A673 (cell line): Measurements from ENCODE around the gene ADH1A. TPM values are rescaled to one million over a fixed set of nuclear protein-coding genes. Genes with fewer than 3 reads are reported as not detected.

Source experiments
- BruUV-seq: library from RNA; stranded (reverse); fragments of 400-500 nt; replicated peaks from 2 replicates; lab custom pipeline; 2021; lab: Mats Ljungman, UMichigan
- CTCF ChIA-PET: fragments of 300-600 bp; sonication (Branson Sonifier 250); formaldehyde crosslinking; loops from one replicate; lab custom pipeline; 2022; ENCODE audit warnings: antibody characterized with exemption; lab: Charles Lee
- POLR2A ChIA-PET: fragments of 300-600 bp; sonication (Branson Sonifier 250); formaldehyde crosslinking; loops from one replicate; lab custom pipeline; 2022; ENCODE audit warnings: antibody characterized with exemption; ENCODE audit not compliant: low non-redundant PET; lab: Charles Lee
- DNase-seq: peaks from one replicate; pipeline ENCODE4 v3.0.0-alpha.2; 2015; ENCODE audit warnings: low spot score
- H3K27ac ChIP-seq: fragments of 200-600 bp; sonication (generic); 2 replicates; pipeline ENCODE4 v1.5.1; 2016; ENCODE audit warnings: mixed run types, low read depth, mild to moderate bottlenecking, mixed read lengths, antibody characterized with exemption, low read length; ENCODE audit not compliant: poor library complexity, severe bottlenecking
- H3K27me3 ChIP-seq: fragments of 200-600 bp; sonication (generic); replicated peaks from 2 replicates; pipeline ENCODE4 v1.6.1; 2017; ENCODE audit warnings: mixed run types, low read depth, mild to moderate bottlenecking, mixed read lengths, antibody characterized with exemption, low read length; ENCODE audit not compliant: insufficient read depth, poor library complexity
- H3K36me3 ChIP-seq: fragments of 200-600 bp; sonication (generic); 2 replicates; pipeline ENCODE4 v1.6.1; 2016; ENCODE audit warnings: mixed run types, mild to moderate bottlenecking, mixed read lengths, antibody characterized with exemption, low read length; ENCODE audit not compliant: insufficient read depth, poor library complexity, severe bottlenecking
- H3K4me1 ChIP-seq: fragments of 200-600 bp; sonication (generic); 2 replicates; pipeline ENCODE4 v1.6.1; 2017; ENCODE audit warnings: mixed run types, mild to moderate bottlenecking, mixed read lengths, antibody characterized with exemption, low read length; ENCODE audit not compliant: insufficient read depth, poor library complexity, severe bottlenecking
- H3K4me3 ChIP-seq: fragments of 200-600 bp; sonication (generic); 2 replicates; pipeline ENCODE4 v1.5.1; 2016; ENCODE audit warnings: low read depth, mixed run types, mild to moderate bottlenecking, mixed read lengths, low read length; ENCODE audit not compliant: poor library complexity, severe bottlenecking
- H3K9me3 ChIP-seq: fragments of 200-600 bp; sonication (generic); 2 replicates; pipeline ENCODE4 v1.6.1; 2016; ENCODE audit warnings: mixed run types, low read depth, mild to moderate bottlenecking, mixed read lengths, antibody characterized with exemption, low read length; ENCODE audit not compliant: poor library complexity, severe bottlenecking
- EZH2 ChIP-seq: fragments of 200-600 bp; sonication (generic); IDR thresholded peaks from 2 replicates; pipeline ENCODE4 v1.6.1; 2017; ENCODE audit warnings: borderline replicate concordance, low read depth, mild to moderate bottlenecking, mixed read lengths, antibody characterized with exemption, low read length; ENCODE audit not compliant: poor library complexity, severe bottlenecking
- intact Hi-C: fragments of 100-400 bp; cut with micrococcal nuclease; formaldehyde crosslinking; loops from one replicate; pipeline ENCODE4 v1.10.0; 2022; ENCODE audit not compliant: unreplicated experiment
- total RNA-seq: library from RNA; stranded (reverse); gene quantifications from 2 replicates; pipeline ENCODE4 v1.2.3, GENCODE V29; 2021
- TF ChIP-seq, protein P1 (sequence below): fragments of 300-800, 200-600 bp; sonication (generic); conservative IDR thresholded peaks from 2 replicates; pipeline ENCODE4 v1.5.1; 2017; ENCODE audit warnings: low read depth, mild to moderate bottlenecking, antibody characterized with exemption, low read length, moderate library complexity, mixed read lengths

ADH1A gene
- total RNA-seq, 1 experiment from 2014 or later = not detected

DNA sequence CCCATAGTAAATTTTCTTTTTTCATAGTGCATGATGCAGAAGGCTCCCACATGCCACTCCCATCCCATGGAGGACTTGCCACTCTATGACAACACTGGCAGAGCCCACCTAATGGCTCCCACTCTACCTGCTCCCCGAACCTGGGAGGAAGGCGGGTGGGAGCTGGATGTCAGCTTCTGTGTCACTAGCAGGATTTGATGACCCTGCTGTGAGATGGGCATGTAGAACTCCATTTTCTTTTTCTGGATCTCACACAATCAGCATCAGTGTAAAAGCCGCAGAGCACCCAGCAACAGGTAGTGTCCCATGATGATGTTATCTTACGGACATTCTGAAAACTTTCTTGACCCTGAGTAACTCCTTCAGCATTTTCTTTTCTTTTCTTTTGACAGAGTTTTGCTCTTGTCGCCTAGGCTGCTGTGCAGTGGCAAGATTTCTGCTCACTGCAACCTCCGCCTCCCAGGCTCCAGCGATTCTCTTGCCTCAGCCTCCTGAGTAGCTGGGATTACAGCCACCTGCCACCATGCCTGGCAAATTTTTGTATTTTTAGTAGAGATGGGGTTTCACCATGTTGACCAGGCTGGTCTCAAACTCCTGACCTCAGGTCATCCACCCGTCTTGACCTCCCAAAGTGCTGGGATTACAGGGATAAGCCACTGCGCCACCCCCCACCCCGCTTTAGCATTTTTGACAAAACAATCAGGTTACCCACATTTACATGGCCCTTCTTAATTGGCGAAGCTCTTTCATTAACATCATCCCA is 15.0 kb upstream of the ADH1A start:
- Histone ChIP-seq H3K4me3 (no peak overlapping the region), H3K36me3 (no peaks in the 10 kb centered on the region), H3K27me3 (no peaks in the 10 kb centered on the region), H3K9me3 (no peaks in the 10 kb centered on the region), H3K4me1 (peaks cover 4% of the 10 kb centered on the region), H3K27ac (no peak overlapping the region)
- BruUV-seq = no TSS peak
- POLR2A ChIA-PET = no interaction called here
- DNase-seq = no peak
- no peak for TF ChIP-seq EZH2
- TF ChIP-seq, protein P1, sequence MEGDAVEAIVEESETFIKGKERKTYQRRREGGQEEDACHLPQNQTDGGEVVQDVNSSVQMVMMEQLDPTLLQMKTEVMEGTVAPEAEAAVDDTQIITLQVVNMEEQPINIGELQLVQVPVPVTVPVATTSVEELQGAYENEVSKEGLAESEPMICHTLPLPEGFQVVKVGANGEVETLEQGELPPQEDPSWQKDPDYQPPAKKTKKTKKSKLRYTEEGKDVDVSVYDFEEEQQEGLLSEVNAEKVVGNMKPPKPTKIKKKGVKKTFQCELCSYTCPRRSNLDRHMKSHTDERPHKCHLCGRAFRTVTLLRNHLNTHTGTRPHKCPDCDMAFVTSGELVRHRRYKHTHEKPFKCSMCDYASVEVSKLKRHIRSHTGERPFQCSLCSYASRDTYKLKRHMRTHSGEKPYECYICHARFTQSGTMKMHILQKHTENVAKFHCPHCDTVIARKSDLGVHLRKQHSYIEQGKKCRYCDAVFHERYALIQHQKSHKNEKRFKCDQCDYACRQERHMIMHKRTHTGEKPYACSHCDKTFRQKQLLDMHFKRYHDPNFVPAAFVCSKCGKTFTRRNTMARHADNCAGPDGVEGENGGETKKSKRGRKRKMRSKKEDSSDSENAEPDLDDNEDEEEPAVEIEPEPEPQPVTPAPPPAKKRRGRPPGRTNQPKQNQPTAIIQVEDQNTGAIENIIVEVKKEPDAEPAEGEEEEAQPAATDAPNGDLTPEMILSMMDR = no peak
- intact Hi-C loops = no loop called here
- CTCF ChIA-PET = no interaction called here

DNA sequence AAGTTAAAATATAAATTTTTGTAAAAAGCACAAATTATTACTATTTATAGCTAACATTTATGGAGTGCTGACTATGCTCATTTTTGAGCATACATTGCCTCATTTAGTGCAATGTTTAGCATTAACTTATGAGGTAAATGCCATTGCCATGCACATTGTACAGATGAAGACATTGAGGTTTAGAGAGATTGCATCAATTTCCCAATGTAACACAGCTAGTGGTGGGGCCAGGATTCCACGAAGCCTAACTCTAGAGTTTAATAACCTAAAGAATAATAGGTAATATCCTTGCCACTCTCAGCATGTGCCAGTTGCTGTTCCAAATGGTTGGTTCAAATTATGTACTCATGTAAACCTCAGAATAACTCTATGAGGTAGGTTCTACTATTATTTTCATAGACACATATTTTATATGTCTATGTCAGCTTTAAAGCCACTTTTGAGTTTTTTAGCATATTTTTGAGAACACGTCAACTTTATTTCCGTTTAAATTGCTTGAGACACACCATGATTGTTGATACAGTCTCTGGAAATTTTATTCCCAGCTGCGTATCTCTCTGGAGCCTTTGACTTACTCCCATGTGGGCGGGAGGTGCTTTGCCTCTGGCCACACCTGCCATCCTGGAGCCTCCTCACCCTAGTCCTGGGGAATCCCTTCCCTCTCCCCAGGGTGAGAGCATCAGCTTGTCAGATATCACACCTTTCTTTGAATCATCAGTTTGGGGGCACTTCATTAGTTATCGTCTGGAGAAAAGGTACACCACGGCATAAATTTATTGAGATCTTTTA is 10.8 kb upstream of the ADH1A start:
- Histone ChIP-seq H3K4me1 (peaks cover 9% of the 10 kb centered on the region), H3K27me3 (no peaks in the 10 kb centered on the region), H3K27ac (no peak overlapping the region), H3K36me3 (no peaks in the 10 kb centered on the region), H3K4me3 (no peak overlapping the region), H3K9me3 (no peaks in the 10 kb centered on the region)
- POLR2A ChIA-PET = no interaction called here
- intact Hi-C loops = no loop called here
- no peak for DNase-seq
- BruUV-seq = no TSS peak
- TF ChIP-seq, protein P1 = no peak
- TF ChIP-seq EZH2 = no peak
- CTCF ChIA-PET = no interaction called here

DNA sequence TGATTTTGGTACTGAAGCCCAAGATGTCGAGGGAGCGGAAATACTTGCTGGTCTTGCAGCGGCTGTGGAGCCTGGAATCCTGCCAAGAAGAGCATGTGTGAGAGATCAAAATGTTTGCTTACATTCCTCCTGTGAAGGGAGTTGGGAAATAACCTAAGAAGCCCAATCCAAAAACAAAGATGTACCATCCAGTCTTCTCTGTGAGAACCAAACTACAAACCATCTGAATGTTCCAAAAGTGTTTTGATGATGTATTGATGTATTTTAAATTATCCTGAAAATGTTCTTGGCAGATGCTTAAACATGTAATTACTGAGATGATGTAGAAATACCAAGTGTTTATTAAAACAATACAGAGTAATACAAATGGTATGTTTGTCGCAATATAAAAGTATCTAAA is 10.1 kb upstream of the ADH1A start:
- H3K4me3 ChIP-seq = no peak overlapping the region
- intact Hi-C loops = no loop called here
- BruUV-seq = no TSS peak
- H3K9me3 ChIP-seq = no peaks in the 10 kb centered on the region
- no peaks in the 10 kb centered on the region for H3K27me3 ChIP-seq
- CTCF ChIA-PET = no interaction called here
- DNase-seq = peak; percentile 84
- TF ChIP-seq EZH2 = no peak
- TF ChIP-seq, protein P1 = no peak
- H3K27ac ChIP-seq = no peak overlapping the region
- no peaks in the 10 kb centered on the region for H3K36me3 ChIP-seq
- POLR2A ChIA-PET = no interaction called here
- peaks cover 9% of the 10 kb centered on the region for H3K4me1 ChIP-seq
